NCI-H526 (cell line): ENCODE data around the gene TAB2.
"Not testable (repeated sequence)": the region's sequence is repeated elsewhere in the genome, so short reads cannot be mapped to it uniquely, and the experiment has no call there.

Source experiments
- DNase-seq, 2 experiments: peaks; one replicate each; lab custom pipeline; 2025; lab: John Stamatoyannopoulos, UW

Gene TAB2

GRCh38 chr6:149334201-149334600, 16.7 kb downstream of the TAB2 start:
- DNase-seq = no peak

GRCh38 chr6:149334682-149335160, 17.2 kb downstream of the TAB2 start:
- no peak for DNase-seq

- DNase-seq = no peak
Observed at GRCh38 chr6:149335924-149336608, 18.6 kb downstream of the TAB2 start.

- DNase-seq = no peak
Observed at GRCh38 chr6:149336609-149336928, 19.1 kb downstream of the TAB2 start.

GRCh38 chr6:149337320-149337719, 19.8 kb downstream of the TAB2 start:
- DNase-seq = no peak

GRCh38 chr6:149340200-149340599, 22.7 kb downstream of the TAB2 start:
- no peak for DNase-seq

- DNase-seq = no peak
Observed at GRCh38 chr6:149342525-149342924, 25.0 kb downstream of the TAB2 start.

- DNase-seq = no peak
Observed at GRCh38 chr6:149343501-149343900, 26.0 kb downstream of the TAB2 start.

GRCh38 chr6:149346078-149346477, 28.6 kb downstream of the TAB2 start:
- DNase-seq = no peak

- no peak for DNase-seq
Observed at GRCh38 chr6:149347067-149347466, 29.6 kb downstream of the TAB2 start.

GRCh38 chr6:149349279-149349678, 31.8 kb downstream of the TAB2 start:
- not testable (repeated sequence) for DNase-seq

- DNase-seq = peak; percentile 4 to 18
Observed at GRCh38 chr6:149354009-149354408, 36.5 kb downstream of the TAB2 start.

GRCh38 chr6:149356081-149356750, 38.7 kb downstream of the TAB2 start:
- no peak for DNase-seq

GRCh38 chr6:149357726-149358538, 40.4 kb downstream of the TAB2 start:
- no peak for DNase-seq

- DNase-seq = no peak
Observed at GRCh38 chr6:149359440-149359839, 41.9 kb downstream of the TAB2 start.

- DNase-seq = no peak
Observed at GRCh38 chr6:149360536-149360935, 43.0 kb downstream of the TAB2 start.

GRCh38 chr6:149362289-149362688, 44.8 kb downstream of the TAB2 start:
- DNase-seq = no peak

- DNase-seq = no peak
Observed at GRCh38 chr6:149363154-149363553, 45.6 kb downstream of the TAB2 start.

GRCh38 chr6:149364557-149364956, 47.0 kb downstream of the TAB2 start:
- DNase-seq = no peak

GRCh38 chr6:149365197-149365596, 47.7 kb downstream of the TAB2 start:
- DNase-seq = no peak

GRCh38 chr6:149366267-149366921, 48.9 kb downstream of the TAB2 start:
- no peak for DNase-seq

GRCh38 chr6:149368065-149368464, 50.6 kb downstream of the TAB2 start:
- no peak for DNase-seq
